Neural cell (in vitro differentiated cells): ENCODE results near the gene MSI2.

Experiments
- CTCF ChIP-seq: fragments of 450-650 bp; IDR thresholded peaks from 2 replicates; pipeline ENCODE4 v1.5.1; 2014; ENCODE audit warnings: antibody characterized with exemption, mild to moderate bottlenecking, moderate library complexity; ENCODE audit not compliant: poor library complexity, severe bottlenecking
- EP300 ChIP-seq: fragments of 450-650 bp; conservative IDR thresholded peaks from 2 replicates; pipeline ENCODE4 v1.6.1; 2014; ENCODE audit warnings: antibody characterized with exemption, mild to moderate bottlenecking, moderate library complexity; ENCODE audit not compliant: poor library complexity, severe bottlenecking
- MXI1 ChIP-seq: fragments of 450-650 bp; conservative IDR thresholded peaks from 2 replicates; pipeline ENCODE4 v1.6.1; 2014; ENCODE audit warnings: antibody characterized with exemption, mild to moderate bottlenecking; ENCODE audit not compliant: poor library complexity, severe bottlenecking
- POLR2AphosphoS5 ChIP-seq: IDR thresholded peaks from 2 replicates; pipeline ENCODE4 v1.6.1; 2012
- SMC3 ChIP-seq: fragments of 450-650 bp; conservative IDR thresholded peaks from 2 replicates; pipeline ENCODE4 v1.6.1; 2014; ENCODE audit warnings: antibody characterized with exemption, mild to moderate bottlenecking, moderate library complexity; ENCODE audit not compliant: poor library complexity
- TAF1 ChIP-seq: IDR thresholded peaks from 2 replicates; pipeline ENCODE4 v1.6.1; 2012; ENCODE audit warnings: low read depth
- TF ChIP-seq, protein P1 (sequence below): IDR thresholded peaks from 2 replicates; pipeline ENCODE4 v1.6.1; 2012; ENCODE audit warnings: borderline replicate concordance

- TF ChIP-seq CTCF (no peak), TAF1 (no peak), POLR2AphosphoS5 (no peak), MXI1 (no peak), EP300 (no peak), SMC3 (no peak)
- TF ChIP-seq, protein P1, sequence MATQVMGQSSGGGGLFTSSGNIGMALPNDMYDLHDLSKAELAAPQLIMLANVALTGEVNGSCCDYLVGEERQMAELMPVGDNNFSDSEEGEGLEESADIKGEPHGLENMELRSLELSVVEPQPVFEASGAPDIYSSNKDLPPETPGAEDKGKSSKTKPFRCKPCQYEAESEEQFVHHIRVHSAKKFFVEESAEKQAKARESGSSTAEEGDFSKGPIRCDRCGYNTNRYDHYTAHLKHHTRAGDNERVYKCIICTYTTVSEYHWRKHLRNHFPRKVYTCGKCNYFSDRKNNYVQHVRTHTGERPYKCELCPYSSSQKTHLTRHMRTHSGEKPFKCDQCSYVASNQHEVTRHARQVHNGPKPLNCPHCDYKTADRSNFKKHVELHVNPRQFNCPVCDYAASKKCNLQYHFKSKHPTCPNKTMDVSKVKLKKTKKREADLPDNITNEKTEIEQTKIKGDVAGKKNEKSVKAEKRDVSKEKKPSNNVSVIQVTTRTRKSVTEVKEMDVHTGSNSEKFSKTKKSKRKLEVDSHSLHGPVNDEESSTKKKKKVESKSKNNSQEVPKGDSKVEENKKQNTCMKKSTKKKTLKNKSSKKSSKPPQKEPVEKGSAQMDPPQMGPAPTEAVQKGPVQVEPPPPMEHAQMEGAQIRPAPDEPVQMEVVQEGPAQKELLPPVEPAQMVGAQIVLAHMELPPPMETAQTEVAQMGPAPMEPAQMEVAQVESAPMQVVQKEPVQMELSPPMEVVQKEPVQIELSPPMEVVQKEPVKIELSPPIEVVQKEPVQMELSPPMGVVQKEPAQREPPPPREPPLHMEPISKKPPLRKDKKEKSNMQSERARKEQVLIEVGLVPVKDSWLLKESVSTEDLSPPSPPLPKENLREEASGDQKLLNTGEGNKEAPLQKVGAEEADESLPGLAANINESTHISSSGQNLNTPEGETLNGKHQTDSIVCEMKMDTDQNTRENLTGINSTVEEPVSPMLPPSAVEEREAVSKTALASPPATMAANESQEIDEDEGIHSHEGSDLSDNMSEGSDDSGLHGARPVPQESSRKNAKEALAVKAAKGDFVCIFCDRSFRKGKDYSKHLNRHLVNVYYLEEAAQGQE = no peak
These were observed 192.5 kb downstream of the MSI2 start for GRCh38 chr17:57448759-57449283.
